H54 (cell line): ENCODE results near the gene NKAIN1.

ENCODE experiments used
- DNase-seq: peaks from one replicate; pipeline ENCODE4 v3.0.0; 2011; ENCODE audit warnings: low spot score, mixed read lengths; ENCODE audit not compliant: insufficient read length
- FAIRE-seq: peaks from 3 replicates; lab custom pipeline; 2011; peaks lifted over from hg19 to GRCh38; lab: Jason Lieb, UNC
- POLR2A ChIP-seq: IDR thresholded peaks from 2 replicates; pipeline ENCODE4 v1.6.1; 2011; ENCODE audit warnings: low read depth, mild to moderate bottlenecking, low read length

The NKAIN1 gene

GRCh38 chr1:31163866-31164265 is 75.8 kb downstream of the NKAIN1 start:
- no peak for TF ChIP-seq POLR2A
- FAIRE-seq (no peak), DNase-seq (no peak)

DNA sequence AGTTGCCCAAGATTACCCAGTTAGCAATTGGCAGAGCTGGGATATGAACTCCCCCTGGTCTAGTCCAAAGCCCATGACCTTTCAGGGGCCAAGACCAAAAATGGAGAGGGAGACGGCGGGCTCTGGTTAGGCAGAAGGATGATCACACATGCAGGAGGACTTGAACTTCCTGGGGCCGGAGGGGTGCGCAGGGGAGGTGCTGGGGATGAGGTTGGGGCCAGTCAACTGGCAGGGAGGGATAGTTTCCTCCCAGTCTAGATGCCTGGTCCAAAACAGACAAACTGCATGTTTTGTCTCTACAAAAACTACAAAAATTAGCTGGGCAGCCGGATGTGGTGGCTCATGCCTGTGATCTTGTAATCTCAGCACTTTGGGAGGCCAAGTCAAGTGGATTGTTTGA is 78.1 kb downstream of the NKAIN1 start:
- FAIRE-seq = no peak
- no peak for TF ChIP-seq POLR2A
- DNase-seq = no peak

GRCh38 chr1:31159869-31160611 is 79.6 kb downstream of the NKAIN1 start:
- DNase-seq (no peak), FAIRE-seq (no peak)
- TF ChIP-seq POLR2A = no peak

- no peak for DNase-seq
- TF ChIP-seq POLR2A = no peak
- no peak for FAIRE-seq
Observed at GRCh38 chr1:31159323-31159722, 80.4 kb downstream of the NKAIN1 start.

GRCh38 chr1:31155216-31155806 is 84.4 kb downstream of the NKAIN1 start:
- TF ChIP-seq POLR2A = no peak
- FAIRE-seq = no peak
- DNase-seq = peak; percentile 70

GRCh38 chr1:31154632-31155215 is 85.0 kb downstream of the NKAIN1 start:
- no peak for FAIRE-seq
- peak; percentile 38; the same call in 1 of the 2 replicates for TF ChIP-seq POLR2A
- peak; percentile 75 for DNase-seq

DNA sequence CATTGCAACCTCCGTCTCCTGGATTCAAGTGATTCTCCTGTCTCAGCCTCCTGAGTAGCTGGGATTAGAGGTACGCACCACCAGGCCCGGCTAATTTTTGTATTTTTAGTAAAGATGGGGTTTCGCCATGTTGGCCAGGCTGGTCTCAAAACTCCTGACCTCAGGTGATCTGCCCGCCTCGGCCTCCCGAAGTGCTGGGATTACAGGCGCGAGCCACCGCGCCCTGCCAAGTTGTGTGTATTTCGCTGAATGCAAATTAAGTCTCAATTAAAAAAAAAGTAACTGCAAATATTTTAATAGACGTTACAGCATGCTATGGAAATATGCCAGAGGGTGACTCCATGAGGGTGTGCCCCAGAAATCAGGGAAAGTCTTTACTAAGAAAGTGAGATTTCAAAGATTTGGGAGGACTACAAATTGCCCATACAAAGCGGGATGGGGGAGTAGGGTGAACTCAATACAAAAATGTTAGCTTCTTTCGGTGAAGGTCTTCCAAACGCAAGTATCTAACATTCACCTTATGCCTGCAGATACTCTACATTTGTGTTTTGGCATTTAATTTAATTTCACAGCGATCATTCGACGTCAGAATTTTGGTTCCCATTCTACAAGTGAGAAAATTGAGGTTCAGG is 85.6 kb downstream of the NKAIN1 start:
- no peak for TF ChIP-seq POLR2A
- no peak for FAIRE-seq
- DNase-seq = no peak

DNA sequence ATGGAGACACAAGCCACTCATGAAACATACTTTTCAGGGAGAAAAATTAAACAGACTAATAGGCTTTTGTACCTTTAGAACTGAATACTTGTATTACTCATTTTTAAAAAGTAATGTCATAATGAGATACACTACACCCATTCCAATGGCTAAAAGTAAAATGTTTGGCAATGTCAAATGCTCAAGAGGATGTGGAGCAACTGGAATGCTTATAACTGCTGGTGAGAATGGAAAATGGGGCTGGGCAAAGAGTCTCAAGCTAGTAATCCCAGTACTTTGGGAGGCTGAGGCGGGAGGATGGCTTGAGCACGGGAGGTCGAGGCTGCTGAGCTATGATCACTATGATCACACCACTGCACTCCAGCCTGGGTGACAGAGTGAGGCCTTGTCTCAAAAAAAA is 86.3 kb downstream of the NKAIN1 start:
- DNase-seq = no peak
- no peak for FAIRE-seq
- TF ChIP-seq POLR2A = no peak

GRCh38 chr1:31152181-31152795 is 87.4 kb downstream of the NKAIN1 start:
- peak; percentile 52 for DNase-seq
- no peak for TF ChIP-seq POLR2A
- peak; percentile 87 for FAIRE-seq

GRCh38 chr1:31151402-31151801 is 88.3 kb downstream of the NKAIN1 start:
- FAIRE-seq (no peak), DNase-seq (no peak)
- no peak for TF ChIP-seq POLR2A

- no peak for FAIRE-seq
- TF ChIP-seq POLR2A = no peak
- DNase-seq = no peak
Observed at GRCh38 chr1:31148409-31148808, 91.3 kb downstream of the NKAIN1 start.

GRCh38 chr1:31145648-31146047 is 94.0 kb downstream of the NKAIN1 start:
- FAIRE-seq (no peak), DNase-seq (no peak)
- no peak for TF ChIP-seq POLR2A

GRCh38 chr1:31144442-31144841 is 95.2 kb downstream of the NKAIN1 start:
- no peak for TF ChIP-seq POLR2A
- no peak for DNase-seq
- FAIRE-seq = no peak

GRCh38 chr1:31143455-31143854 is 96.2 kb downstream of the NKAIN1 start:
- DNase-seq (no peak), FAIRE-seq (no peak)
- TF ChIP-seq POLR2A = no peak
